Activated CD8-positive, alpha-beta memory T cell treated with anti-CD3 and anti-CD28 coated beads, Interleukin-2, amount 50 U/mL, for 48 hours (primary cell): ENCODE results near the gene DLL4.
"Not testable (repeated sequence)": the region's sequence is repeated elsewhere in the genome, so short reads cannot be mapped to it uniquely, and the experiment has no call there.

ENCODE experiments used
- DNase-seq: peaks from one replicate; pipeline ENCODE4 v3.0.0-alpha.2; 2020

DLL4 gene

DNA sequence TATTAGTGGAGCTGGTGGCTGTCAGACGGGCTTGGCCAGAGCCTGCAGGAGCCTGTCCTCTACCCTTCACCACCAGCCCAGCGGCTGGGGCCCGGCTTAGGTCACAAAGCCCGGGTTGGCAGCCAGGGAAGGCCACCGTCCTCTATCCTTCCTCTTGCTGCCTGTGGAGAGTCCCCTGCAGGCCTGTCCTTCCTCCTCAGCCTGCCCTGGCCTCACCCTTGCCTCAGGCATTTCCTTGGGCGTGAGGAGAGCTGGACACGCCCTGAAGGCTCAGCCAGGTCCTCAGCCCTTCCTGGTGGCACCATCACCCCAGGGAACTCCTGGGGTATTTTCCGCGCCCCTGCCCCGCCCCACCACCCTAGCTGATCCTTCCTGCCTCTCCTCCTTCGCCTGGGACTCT lies 31.8 kb downstream of the DLL4 start:
- no peak for DNase-seq

DNA sequence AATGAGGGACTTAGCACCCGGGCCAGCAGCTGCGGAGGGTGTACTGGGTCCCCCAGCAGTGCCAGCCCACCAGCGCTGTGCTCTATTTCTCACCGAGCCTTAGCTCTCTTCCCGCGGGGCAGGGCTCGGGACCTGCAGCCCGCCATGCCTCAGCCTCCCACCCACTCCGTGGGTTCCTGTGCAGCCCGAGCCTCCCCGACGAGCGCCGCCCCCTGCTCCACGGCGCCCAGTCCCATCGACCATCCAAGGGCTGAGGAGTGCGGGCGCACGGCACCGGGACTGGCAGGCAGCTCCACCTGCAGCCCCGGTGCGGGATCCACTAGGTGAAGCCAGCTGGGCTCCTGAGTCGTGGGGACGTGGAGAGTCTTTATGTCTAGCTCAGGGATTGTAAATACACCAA lies 32.6 kb downstream of the DLL4 start:
- not testable (repeated sequence) for DNase-seq

DNA sequence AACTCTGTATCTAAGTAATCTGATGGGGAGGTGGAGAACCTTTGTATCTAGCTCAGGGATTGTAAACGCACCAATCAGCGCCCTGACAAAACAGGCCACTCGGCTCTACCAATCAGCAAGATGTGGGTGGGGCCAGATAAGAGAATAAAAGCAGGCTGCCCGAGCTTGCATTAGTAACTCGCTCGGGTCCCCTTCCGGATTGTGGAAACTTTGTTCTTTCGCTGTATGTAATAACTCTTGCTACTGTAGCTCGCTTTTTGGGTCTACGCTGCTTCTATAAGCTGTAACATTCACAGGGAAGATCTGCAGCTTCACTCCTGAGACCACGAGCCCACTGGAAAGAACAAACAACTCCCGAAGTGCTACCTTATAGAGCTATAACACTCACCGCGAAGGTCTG lies 33.2 kb downstream of the DLL4 start:
- DNase-seq: not testable (repeated sequence)

DNA sequence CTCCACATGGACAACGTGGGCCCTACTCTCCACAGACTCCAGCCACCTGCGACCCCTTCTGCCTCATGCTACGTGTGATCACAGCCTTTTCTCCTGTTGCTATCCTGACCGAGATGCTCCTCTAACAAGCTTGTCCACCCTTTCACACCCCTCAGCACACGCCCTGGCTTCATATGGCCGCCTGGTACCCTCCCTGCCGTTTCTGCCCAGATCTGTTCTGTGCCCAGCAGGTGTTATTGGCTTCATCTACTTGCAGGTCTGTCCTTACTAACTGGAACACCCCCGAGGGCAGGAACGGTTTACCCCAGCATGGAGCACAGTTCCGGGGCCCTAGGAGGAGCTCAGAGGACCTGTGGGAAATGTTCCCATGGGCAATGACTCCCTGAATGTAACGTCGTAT lies 34.1 kb downstream of the DLL4 start:
- no peak for DNase-seq

DNA sequence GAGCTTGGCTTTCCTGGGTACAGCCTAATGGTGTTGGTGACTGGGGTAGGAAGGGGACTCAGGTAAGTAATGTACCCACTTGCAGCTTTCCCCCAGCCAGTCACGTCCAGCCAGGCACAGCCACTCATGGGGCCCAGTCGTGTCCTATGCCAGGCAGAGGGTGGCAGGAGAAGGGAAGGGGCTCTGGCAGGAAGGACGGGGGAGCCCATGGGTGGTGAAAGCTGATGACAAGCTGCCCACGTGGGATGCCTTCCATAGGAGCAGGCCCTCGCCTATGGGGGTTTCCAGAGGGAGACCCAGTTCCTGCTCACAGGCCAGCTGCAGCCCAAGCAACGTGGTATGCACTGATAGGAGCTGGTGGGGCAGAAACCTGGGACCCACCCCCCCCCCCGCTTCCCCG lies 34.9 kb downstream of the DLL4 start:
- no peak for DNase-seq

DNA sequence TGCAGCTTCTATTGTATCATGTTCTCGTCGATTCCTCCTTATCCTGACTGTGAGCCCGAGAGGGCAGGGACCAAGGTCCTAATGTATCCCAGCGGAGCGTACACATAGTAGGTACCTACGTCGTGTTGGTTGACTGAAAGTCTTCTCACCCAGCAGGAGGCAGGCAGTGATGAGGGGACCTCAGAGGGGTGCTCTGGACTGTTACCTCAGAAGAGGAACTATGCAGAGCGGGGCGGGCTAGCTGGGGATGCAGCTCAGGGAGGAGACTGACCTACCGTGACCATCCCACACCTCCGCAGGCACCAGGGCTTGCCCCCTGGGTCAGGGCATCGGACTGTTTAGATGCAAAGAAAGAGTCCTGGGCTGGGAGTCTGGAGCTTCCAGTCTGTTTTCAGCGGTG lies 35.5 kb downstream of the DLL4 start:
- no peak for DNase-seq

DNA sequence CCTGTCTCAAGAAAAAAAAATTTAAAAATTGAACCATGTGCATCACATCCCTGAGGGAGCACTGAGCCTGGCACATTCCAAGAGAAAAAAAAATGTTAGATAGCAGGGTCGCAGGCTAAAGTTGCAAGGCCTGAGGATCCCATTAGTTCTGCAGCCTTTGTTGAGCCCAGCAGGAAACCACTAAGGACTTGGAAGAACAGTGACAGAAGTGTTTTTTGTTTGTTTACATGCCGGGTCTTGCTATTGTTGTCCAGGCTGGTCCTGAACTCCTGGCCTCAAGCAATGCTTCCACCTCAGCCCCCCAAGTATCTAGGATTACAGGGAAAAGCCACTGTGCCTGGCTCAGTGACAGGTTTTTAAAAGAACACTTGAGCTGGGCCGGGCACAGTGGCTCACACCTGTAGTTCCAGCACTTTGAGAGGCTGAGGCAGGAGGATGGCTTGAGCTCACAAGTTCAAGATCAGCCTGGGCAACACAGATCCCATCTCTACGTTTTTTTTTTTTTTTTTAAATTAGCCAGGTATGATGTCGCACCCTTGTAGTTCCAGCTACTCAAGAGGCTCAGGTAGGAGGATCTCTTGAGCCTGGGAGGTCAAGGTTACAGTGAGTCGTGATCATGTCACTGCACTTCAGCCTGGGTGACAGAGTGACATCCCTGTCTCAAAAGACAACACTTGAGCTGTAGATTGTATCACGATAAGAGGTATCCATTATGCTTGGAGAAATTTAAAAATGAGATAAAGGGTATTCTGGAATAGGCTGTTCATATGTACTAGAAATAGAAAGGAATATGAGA lies 39.3 kb downstream of the DLL4 start:
- no peak for DNase-seq

DNA sequence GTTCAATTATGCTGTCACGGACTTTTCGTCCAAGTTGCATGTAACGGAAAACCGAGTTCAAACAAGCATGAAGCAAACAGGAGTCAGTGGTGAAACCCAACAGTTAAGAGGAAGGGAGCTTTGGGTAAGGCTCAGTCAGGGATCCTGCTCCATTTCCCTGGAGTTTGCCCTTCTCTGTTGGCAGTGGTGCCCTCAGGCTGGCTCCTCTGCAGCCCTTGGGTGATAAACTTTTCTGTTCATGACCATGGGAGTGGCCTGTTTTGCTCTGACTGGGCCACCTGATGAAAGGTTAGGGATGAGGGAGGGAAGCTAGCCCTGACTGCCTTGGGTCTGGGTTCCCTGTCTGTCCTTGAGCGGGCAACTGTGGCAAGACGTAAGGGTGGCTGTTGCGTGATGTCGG lies 40.2 kb downstream of the DLL4 start:
- no peak for DNase-seq

DNA sequence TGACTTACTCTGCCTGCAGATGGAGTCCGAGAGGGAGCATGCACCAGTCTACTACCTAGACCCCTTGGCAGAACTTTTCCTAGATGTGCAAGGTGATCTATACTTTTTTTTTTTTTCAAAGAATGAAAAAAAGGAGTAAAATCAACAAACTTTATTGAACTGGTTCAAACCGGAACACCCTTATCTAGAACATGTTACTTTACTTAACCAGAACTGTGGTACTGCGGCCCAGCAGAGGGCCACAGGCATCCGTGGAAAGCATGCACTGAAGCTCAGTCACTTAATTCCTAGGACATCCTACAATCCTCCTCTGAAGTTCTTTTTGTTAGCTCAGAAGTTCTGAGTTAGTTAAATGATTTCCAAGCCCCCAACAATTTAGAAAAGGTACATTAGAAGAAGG lies 45.7 kb downstream of the DLL4 start:
- DNase-seq: no peak

DNA sequence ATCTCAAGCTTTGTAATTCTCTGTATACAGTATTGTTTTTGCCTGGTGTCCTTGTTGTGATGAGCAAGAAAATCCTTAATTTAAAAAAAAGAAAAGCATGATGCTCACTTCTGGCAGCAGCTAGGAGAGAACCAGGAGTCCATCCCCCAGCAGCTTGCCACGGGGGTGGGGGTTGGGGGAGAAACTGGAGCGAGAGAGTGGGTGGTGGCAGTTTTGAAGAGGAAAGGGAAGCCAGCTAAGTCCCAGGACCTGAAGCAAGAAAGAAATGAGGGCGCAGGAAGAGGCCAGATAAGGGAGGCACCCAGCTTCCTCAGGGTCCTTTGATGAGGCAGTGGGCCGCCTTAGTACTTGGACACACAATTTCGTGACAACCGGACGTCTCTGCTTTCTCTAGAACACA lies 47.7 kb downstream of the DLL4 start:
- DNase-seq: no peak

DNA sequence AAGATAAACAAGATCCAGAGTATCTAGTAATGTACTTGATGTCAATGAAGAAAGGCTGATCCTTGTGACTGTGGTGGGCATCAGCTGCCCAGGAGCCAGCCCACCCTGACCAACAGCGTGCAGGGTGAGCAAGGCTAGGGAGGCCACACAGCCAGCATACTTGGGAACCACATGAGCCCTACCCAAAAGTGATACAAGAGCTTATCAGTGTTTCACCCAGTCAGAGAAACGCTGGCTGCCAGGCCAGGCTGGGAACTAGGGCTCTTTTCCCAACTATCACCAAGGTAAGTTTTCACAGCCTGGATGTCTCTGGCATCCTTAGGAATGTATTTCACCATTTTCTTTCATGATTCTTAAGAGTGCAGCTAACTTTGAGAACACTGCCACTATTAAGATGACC lies 49.0 kb downstream of the DLL4 start:
- DNase-seq: no peak

DNA sequence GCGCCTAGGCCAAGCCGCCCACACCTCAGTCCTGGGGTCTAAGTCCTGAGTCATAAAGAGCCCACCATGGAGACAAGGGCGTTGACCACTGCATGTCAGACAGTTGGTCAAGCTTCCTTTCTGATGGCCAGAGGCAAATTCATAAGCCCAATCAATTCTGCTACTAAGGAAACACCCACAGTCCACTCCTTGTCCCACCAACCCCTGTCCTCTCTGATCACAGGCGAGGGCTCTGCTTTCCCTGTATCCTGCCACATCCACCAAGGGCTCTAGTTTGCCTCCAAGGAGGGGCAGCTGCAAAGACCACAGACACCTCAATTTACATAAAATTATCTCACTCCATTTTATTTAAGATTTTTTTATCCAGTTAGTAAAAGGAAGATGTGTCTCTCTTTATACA lies 49.4 kb downstream of the DLL4 start:
- DNase-seq: no peak

DNA sequence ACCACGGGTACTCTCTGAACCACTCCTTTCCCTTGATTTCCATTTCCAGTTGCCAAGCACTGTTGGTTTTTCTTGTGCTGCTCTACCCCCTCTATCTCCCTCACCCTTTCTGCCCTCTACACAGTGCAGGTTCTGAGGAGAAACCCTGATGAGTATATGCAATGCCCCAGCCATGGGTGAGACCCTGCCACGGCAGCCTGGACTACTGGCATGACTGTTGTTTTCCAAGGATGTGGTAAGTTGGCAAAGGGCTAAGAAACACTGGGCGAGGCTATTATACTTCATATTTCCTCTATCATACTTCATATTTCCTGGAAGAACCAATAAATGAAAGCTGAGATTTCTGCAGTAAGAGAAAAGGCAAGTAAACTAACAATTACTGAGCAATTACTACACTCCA lies 52.0 kb downstream of the DLL4 start:
- DNase-seq: no peak

DNA sequence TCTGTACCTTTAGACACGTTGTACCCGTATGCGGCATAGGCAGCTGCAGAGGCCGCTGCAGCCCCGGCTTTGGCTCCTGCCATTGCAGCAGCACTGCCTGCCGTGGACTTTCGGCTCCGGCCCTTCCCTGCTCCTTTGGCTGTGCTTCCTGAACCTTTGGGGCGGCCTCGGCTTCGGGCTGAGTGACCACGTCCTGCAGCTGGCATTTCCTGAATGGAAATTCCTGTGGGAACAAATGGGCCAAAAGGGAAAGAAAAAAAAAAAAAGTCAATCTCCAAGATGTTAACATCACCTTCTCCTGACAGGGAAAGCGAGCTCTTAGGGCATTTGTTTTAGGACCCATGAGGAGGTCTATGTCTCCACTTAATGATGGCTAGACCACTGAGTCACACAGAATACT lies 53.7 kb downstream of the DLL4 start:
- no peak for DNase-seq

DNA sequence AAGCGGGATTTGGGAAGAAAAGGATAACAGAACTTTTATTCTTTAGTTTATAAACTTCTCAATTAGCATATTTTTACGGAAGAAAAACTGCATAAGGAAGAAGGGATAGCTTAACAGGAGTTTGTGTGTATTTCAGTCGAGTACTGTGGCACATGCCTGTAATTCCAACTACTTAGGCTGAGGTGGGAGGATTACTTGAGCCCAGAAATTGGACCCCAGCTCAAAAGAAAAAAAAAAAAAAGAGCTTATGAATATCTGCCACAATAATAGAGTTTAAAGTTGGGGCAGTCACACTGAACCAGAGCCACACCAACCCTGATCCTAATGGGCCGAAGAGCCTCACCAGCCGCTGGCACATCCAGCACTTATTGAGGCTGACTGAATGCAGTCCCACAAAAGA lies 55.3 kb downstream of the DLL4 start:
- DNase-seq: no peak

DNA sequence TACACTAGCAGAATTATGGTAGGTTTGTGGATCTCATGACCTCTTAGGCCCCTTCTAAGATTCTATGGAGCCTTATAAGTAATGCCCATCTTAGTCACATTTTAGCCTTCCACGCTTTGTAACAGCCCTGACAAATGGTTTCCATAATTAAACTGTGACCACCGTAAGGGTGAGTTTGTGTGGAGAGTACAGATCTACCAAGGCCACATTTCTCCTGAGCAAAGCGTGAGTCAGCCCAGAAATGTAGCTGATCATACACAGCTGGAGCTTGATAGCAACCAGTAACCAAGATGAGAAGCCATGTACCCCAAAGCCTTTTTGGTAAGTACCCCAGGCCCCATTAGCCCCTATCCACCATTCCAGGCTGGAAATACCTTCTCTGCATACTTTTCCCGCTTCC lies 55.8 kb downstream of the DLL4 start:
- no peak for DNase-seq

DNA sequence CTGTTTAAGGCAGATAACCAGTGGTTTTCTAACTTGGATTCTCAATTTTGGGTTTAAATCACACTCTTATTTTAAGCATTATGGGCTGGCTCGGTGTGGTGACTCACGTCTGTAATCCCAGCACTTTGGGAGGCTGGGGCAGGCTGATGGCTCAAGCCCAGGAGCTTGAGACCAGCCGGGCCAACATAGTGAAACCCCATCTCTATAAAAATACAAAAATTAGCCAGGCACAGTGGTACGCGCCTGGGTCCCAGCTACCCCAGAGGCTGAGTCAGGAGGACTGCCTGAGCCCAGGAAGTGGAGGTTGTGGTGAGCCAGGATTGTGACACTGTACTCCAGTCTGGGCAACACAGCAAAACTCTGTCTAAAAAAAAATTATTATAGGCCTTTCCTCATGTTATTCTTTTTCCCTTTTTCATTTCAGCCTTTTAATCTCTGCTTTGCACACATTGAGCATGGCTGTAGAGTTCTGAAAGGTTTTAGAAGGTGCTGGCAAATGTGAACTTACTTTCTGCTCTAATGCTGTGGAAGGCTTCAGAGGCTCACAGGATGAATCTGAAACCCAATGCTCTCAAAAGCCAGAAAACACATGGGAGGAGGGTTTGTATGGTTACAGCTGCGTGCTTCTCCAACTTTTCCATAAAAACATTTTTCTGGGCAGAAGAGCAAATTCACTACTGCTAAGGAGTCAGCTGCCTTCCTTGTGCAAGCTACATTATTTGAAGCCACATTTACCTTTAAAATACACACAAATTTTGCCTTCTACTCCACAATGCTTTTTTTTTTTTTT lies 56.6 kb downstream of the DLL4 start:
- no peak for DNase-seq

DNA sequence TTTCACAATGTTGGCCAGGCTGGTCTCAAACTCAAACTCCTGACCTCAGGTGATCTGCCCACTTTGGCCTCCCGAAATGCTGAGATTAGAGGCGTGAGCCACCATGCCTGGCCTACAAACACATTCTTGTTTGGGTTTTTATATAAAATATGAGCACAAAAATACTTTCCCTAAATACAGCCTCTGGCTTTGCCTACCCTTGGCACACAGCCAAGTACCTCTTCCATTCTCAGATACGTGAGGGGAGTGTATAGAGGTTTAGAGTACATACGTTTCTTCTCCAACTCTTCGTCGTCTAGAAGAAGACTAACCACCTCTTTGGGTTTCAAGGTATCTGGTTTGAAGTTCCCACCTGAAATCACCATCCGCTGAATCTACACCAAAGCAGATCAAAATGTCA lies 57.7 kb downstream of the DLL4 start:
- no peak for DNase-seq

DNA sequence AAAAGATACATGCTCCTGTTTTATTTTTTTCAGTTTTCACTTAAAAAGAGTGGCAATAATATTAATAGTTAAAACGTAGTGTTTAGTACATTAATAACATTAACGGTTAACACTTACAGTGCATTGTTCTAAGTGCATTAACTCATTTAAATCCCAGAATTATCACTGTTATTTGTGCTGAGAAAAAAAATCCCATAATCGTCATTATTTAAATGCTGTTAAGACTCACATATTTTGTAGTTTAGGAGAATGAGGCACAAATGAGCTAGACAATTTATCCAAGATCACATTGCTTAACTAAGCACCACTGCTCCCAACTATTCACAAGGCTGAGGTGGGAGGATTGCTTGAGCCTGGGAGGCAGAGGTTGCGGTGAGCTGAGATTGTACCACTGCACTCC lies 59.0 kb downstream of the DLL4 start:
- DNase-seq: no peak
